HG03139 (cell line): Measurements from ENCODE around the gene DHX9.

Source experiments
- ATAC-seq: cut with Tn5 transposase; IDR thresholded peaks from one replicate; pipeline ENCODE4 v1.9.1; 2021; ENCODE audit not compliant: unreplicated experiment

The DHX9 gene

DNA sequence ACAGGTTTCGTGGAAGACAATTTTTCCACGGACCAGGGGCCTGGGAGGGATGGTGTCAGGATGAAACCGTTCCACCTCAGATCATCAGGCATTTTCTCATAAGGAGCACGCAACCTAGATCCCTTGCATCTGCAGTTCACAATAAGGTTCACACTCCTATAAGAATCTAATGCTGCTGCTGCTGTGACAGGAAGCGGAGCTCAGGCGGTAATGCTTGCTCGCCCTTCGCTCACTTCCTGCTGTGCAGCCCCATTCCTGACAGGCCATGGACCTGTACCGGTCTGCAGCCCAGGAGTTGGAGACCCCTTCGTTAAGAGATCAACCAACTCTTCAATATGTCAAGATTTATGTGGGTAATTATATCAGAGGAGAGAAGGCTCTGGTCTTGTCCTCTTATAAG, 3.3 kb upstream of the DHX9 start:
- ATAC-seq: no peak

DNA sequence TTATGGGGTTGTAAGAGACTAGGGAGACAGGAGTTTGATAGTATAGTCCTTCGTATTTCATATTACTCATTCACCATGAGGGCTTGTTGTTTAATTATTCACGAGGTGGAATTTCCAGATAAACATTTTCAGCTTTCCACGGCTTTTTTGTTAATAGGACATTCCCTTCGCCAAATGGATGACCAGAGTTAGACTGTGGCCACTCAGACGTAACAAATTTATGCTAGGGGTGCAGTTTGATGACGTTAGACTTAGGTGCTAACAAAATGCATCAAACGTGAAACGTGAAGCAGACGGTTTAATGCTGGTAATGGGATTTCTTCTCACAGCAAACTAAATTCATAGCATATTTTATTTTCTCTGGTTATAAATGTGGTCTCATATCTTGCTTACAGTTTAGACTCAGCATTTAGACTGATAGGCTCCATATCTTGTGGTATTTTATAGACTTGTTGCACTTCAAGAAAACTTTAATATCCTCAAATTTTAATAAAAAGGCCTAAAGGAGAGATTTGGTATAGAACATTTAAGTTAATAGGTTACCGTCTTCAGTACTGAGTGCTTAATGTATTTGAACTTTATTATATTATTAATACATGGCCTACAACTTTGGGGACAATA, 2.3 kb downstream of the DHX9 start:
- ATAC-seq: no peak

DNA sequence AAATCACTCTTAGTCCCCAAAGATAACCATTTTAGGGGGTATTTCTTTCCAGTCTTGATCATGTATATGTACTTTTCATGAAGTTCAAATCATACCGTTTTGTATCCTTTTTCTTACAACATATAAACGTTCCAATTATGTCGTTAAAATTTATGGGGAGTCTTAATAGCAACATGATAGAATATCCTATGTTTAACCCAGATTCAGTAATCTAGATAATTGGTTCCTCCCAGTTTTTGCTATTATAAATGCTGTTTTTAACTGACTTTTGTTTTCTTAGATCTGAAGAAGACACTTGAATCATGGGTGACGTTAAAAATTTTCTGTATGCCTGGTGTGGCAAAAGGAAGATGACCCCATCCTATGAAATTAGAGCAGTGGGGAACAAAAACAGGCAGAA, 3.1 kb downstream of the DHX9 start:
- ATAC-seq: no peak

DNA sequence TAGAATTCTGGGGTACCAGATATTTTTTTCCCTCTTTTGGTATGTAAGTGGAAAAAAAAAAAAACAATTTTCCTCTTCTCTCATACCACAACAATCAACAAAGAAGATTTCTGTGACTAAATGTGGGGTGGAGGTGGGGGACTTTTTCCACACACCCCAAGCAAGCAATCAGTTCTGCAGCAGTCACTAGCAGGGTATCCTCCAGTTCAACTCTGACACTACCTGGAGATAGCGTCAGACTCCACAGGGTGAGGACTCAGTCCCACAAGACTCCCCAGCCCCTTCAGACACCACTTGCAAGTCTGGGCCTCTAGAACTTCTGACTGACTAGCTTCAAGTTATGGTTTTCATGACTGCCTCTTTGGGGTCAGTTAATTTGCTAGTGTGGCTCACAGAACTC, 6.2 kb downstream of the DHX9 start:
- no peak for ATAC-seq

DNA sequence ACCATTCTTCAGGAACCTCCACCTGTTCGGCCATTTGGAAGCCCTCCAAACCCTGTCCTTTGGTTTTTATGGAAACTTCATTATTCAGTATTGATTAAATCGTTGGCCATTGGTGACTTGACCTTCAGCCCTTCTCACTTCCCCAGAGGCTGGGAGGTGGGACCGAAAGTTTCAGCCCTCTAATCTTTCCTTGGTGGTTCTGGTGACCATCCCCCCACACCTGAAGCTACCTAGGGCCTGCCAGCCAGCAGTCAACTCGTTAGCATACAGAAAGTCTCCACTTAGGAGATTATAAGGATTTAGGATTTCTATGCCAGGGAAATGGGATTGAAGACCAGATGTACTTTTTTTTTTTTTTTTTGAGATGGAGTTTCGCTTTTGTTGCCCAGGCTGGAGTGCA, 6.7 kb downstream of the DHX9 start:
- no peak for ATAC-seq

DNA sequence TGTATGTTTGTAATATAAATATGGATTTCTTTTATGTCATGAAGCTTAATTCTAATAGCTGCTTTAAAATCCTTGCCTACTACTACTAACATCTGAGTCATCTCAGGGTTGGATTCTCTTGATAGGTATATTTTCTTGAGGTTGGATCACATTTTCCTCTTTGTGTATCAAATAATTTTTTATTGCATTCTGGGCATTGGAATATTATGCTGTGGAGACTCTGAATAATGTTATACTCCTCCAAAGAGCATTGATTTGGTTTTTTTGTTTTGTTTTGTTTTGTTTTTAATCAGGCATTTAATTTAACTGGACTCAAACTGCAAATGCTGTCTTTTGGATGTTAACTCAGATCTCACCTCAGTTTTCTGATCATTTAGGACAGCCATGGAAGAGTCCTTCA, 8.0 kb downstream of the DHX9 start:
- no peak for ATAC-seq

DNA sequence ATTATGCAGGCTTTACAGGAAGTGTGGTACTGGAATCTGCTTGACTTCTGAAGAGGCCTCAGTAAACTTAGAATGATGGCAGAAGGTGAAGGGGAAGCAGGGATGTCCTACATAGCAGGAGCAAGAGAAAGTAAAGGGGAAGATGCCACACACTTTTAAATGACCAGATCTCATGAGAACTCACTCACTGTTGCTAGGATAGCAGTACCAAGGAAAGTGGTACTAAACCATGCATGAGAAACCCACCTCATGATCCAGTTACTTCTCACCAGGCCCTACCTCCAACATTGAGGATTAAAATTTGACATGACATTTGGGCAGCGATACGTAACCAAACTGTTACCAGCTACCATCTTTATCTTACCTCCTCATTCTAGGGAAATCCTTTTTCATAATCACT, 9.6 kb downstream of the DHX9 start:
- ATAC-seq: no peak

DNA sequence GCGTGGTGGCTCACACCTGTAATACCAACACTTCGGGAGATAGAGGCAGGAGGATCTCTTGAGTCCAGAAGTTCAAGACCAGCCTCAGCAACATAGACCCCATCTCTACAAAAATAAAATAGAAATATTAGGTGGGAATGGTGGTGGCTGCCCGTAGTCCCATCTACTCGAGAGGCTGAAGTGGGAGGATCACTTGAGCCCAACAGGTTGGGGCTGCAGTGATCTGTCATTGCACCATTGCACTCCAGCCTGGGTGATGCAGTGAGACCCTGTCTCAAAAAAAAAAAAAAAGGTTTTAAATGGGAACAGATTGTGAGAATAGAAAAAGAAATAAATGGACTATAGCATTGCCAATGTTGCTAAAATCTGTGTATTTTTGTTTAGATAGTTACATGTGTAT, 11.2 kb downstream of the DHX9 start:
- no peak for ATAC-seq

DNA sequence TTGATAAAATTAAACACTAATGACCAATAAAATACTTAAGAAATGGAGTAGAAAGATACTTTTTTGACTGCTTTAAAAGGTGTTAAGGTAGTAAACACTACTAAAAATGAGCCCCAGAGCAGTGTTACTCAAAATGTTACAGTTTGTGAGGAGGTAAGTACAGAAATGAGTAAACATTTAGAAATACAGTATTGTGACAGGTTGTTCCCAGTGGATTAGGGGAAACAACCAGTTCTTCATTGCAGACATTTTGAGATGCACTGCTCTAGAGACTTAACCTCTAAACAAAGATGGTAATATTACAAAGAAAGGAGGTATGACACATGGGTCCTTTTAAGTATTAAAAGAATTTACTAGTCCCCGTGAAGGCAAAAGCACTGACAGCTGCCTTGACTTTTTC, 12.7 kb downstream of the DHX9 start:
- ATAC-seq: no peak

DNA sequence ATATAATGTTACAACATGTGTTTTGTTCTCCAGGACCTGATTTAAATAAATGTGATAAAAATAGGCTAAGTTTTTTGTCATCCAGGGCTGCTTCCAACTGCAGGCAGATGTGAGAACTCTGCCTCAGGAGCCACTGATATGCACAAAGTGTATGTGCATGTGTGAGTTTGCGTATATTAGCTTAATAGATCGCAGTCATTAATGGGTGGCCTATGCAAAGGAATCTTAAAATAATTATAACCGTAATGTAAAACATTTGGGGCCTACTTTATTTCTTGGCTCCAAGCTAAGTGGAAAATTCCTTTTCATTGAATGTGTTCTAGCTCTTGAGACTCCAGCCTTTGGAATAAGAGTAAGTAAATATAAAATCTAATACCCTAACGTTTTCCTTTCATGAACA, 16.8 kb downstream of the DHX9 start:
- ATAC-seq: no peak

DNA sequence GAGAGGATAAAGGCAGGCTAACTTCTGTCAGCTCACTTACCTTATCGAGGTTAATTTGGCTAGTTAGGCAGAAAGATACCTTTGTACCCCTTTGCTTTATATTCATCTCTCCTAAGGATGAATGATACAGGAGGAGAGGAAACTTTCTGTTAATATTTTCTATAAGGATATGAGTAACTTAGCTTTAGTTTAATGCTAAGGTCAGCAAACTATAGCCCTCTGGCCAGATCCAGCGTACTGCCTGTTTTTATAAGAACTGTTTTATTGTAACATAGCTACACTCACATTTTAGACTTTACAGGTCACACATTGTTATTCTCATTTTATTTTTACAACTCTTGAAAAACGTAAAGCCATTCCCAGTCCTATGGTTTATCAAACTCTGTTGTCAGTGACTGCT, 18.1 kb downstream of the DHX9 start:
- no peak for ATAC-seq

DNA sequence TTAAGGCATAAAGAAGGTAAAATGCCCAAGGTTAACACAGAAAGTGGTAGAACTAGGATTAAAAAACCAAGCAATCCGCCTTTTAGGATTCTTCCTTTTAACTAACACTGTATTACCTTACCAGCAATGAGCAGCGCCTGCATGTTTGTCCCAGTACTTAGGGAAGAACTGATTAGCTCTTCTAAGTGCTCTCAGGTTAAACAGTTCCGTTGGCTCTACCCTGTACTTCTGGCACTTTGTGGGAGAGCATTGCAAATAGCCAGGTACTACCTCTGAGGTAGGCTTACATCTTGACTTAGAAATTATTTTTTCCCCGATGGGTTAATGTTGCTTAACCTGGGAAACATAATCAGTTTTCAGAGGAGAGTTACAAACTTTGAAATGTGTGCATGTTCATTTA, 21.5 kb downstream of the DHX9 start:
- ATAC-seq: no peak

DNA sequence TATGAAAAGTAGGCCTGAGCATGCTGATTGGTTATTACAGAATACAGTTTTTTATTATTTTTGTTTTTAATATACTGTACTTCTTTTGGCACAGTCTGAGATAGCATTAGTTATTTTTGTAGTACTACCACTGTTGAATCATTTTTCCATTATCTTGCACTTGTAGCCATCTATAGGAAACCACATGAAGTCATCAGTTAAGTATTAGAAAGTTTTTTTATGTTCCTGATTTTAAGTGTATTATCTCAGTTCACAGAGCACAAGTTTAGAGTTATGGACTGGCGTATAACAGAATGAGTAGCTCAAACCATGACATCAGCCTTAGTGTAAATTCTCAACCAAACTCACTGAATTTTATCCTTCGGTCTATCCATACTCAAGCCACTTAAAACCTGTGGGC, 22.8 kb downstream of the DHX9 start:
- no peak for ATAC-seq

DNA sequence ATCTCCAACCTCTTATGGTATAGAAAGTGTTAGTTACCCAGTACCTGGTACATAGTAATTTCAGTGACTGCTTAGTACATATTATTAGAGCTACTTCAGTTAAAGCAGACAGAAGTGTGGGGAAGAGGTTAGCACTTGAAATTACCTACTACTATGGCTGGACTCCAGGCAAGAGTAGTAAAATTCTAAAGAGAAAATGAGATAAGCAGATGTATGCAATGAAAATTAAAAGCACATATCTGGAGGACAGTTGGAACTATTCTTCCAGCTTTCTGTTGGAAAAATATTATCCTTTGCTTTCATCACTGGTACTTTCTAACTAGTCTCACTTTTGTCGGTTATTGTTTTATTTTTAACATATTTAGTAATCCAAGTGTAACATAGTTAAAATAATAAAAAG, 23.7 kb downstream of the DHX9 start:
- no peak for ATAC-seq

DNA sequence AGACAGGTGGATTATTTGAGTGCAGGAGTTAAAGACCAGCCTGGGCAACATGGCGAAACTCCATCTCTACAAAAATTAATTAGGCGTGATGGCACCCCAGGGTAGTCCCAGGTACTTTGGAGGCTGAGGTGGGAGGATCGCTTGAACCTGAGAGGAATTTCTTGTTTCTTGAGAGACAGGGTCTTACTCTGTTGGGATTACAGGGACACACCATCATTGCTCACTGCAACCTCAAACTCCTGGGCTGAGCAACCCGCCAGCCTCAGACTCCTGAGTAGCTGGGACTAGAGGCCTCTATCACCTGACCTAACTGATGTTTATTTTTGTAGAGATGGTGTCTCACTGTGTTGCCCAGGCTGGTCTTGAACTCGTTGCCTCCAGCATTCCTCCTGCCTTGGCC, 24.8 kb downstream of the DHX9 start:
- no peak for ATAC-seq

DNA sequence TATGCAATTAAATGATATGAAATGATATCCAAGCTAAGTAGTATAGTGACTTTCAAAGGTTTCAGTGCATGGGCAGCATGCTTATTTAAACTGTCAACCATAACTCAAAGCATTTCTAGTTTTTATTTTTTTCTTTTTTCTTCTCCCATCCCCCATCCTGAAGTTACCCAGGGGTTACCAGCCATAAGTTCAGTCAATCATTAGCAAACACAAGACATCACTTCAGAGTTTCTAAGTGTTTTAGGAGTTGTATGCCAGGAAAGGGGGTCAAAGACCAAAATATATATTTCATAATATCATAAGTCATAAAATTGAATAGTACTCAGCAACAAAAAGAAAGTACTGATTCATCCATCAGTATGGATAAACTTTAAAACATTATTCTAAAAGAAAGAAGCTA, 28.7 kb downstream of the DHX9 start:
- ATAC-seq: no peak

DNA sequence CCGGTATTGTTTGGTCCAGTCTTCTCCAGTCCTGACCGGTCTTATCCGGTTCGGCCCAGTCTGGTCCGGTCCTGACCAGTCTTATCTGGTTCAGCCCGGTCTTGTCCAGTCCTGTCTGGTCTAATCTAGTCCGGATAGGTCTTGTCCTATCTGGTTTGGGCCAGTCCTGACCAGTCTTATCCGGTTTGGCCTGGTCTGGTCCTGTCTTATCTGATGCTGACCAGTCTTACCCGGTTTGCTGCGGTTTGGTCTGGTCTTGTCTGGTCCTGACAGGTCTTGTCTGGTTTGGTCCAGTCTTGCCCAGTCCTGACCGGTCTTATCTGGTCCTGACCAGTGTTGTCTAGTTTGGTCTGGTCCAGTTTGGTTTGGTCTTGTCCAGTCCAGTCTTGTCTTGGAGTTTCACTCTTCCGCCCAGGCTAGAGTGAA, 30.1 kb downstream of the DHX9 start:
- no peak for ATAC-seq

DNA sequence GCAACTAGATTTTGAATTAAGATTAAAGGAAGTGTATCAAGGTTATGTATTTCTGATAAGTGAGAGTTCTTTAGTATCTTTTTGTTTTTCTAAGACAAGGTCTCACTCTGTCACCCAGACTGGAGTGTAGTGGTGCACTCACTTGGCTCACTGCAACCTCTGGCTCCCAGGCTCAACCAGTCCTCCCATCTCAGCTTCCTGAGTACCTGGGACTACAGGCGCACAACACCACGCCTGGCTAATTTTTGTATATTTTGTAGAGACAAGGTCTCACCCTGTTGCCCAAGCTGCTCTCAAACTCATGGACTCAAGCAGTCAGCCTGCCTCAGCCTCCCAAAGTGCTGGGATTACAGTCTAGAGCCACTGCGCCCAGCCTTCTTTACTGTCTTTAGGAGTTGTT, 33.7 kb downstream of the DHX9 start:
- ATAC-seq: no peak

DNA sequence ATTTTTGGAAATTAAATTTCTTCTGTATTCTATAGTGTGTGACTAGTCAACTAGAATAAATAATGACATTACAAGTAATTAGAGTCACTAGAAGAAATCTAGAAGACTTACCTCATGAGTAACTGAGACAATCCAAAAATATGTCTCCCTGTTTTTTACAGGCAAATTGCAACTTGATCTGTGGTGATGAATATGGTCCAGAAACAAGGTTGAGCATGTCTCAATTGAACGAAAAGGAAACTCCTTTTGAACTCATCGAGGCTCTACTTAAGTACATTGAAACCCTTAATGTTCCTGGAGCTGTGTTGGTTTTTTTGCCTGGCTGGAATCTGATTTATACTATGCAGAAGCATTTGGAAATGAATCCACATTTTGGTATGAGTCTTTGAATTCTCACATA, 36.7 kb downstream of the DHX9 start:
- no peak for ATAC-seq

DNA sequence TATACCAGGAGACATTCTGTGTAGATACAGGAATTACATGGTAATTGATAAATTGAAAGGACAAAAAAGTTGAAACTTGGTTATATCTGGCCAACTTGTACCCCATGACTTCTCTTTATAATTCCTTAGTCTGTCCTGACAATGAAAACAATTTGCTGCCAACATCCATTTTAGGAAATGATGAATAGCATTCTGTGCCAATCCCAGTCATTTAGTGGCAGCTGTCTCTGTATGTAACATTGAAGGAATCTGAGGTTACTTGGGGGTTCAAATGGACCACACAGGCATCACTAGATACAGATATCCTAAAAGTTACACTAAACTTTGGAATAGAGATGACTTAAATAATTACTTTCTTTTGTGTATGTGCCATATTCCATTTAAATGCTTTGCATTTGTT, 38.2 kb downstream of the DHX9 start:
- no peak for ATAC-seq

DNA sequence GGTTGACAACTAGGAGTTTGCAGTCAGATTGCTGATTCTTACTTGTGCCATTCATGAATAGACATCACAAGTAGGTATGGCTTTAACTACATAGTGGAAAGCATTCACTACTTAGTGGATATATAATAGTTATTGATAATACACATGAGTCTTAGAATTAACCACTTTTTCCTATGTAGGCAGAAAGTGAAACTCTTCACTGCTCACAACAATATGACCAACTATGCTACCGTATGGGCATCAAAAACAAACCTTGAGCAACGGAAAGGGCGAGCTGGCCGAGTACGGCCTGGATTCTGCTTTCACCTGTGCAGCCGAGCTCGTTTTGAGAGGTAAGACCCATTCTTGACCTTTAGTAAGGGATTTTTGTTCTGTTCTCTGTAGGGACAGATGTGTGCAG, 38.7 kb downstream of the DHX9 start:
- ATAC-seq: no peak

DNA sequence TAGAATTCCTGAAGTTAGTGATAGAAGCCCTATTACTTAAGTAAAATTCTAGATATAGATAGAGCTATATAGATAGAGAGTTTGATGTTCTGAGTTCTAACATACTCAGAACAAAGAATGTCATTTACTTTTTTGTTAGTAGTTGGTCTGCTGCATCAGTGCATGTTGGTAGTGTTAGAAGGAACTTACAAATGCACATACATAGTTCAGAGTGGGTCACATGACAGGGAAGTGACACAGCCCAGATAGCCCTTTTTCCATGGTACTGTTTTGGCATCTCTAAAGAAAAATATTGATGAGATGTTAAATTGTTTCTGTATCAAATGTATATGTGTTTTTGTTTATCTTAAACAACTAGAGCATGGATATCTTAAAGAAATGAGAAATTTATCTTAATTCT, 45.7 kb downstream of the DHX9 start:
- ATAC-seq: no peak

DNA sequence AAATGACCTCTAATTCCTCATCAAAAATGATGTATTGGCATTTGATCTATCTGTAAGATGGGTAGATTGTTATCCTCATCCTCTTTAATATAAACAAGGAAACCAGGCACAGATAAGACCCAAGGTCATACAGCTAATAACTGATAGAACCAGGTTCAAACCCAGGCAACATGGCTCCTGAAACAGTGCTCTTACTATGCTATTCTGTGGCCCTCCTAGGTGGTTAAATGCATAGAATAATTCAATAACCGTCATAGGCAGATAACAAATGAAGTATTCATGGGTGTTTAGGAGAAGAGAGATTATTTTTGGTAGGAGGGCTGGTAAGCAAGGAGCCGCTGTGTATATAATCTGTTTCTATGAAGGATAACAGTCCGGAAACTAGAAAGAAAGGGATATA, 46.4 kb downstream of the DHX9 start:
- no peak for ATAC-seq

DNA sequence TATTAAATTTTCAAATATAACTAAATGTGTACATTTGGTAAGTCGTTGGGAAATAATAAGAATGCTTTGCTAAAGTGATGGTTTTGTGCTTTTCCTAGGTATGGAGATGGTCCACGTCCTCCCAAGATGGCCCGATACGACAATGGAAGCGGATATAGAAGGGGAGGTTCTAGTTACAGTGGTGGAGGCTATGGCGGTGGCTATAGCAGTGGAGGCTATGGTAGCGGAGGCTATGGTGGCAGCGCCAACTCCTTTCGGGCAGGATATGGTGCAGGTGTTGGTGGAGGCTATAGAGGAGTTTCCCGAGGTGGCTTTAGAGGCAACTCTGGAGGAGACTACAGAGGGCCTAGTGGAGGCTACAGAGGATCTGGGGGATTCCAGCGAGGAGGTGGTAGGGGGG, 47.8 kb downstream of the DHX9 start:
- no peak for ATAC-seq
